Measurements from ENCODE around the gene ADGRD2.

- no peak for TF ChIP-seq CTCF (IDR thresholded peaks at IDR 0.05; ENCODE audit: low read depth, low read length)
- no peak for TF ChIP-seq EZH2phosphoT487 (IDR thresholded peaks at IDR 0.05; ENCODE audit: low read depth)
These were observed 27.0 kb downstream of the ADGRD2 start for GRCh38 chr9:124477211-124477647.

All from OCI-LY3 (cell line).